Keratinocyte (primary cell): ENCODE results near the gene RNF144A.

Experiments
- CTCF ChIP-seq, 3 experiments: IDR thresholded peaks in 1 of 3; conservative IDR thresholded peaks in 1 of 3; optimal IDR thresholded peaks in 1 of 3; 2 replicates in 2 of 3; 3 replicates in 1 of 3; pipeline versions ENCODE3 to v1.5.1; 2011; ENCODE audit warnings: low read length in 3 of 3, mild to moderate bottlenecking in 3 of 3, moderate library complexity in 2 of 3, control low read depth in 1 of 3, inconsistent platforms in 1 of 3; ENCODE audit not compliant: insufficient read depth in 2 of 3; ENCODE audit errors: extremely low read depth in 1 of 3
- EZH2 ChIP-seq: IDR thresholded peaks from one replicate; pipeline ENCODE4 v1.6.1; 2012; ENCODE audit warnings: inconsistent platforms, mild to moderate bottlenecking, low read length, moderate library complexity

GRCh38 chr2:6917071-6917760 lies at the start of gene RNF144A:
- TF ChIP-seq CTCF (optimal IDR thresholded peaks at IDR 0.05 in 1 of 3, IDR thresholded peaks at IDR 0.05 in 1 of 3, conservative IDR thresholded peaks at IDR 0.05 in 1 of 3; ENCODE audit: extremely low read depth in 1 of 3, insufficient read depth in 2 of 3, low read length in 3 of 3) = peak; percentile 14 to 55 (median 32)
- TF ChIP-seq EZH2 = no peak
